Prostate gland (tissue), 2 donors: Measurements from ENCODE around the gene EXTL2.

ENCODE experiments used
- CTCF ChIP-seq, 4 experiments: fragments of 200-600 bp in 2 of 4; fragments of 450-650 bp in 2 of 4; sonication (generic) in 2 of 4; IDR thresholded peaks; 1 replicate in 3 of 4; 2 replicates in 1 of 4; pipeline ENCODE4 v1.5.1; 2016 to 2019; ENCODE audit warnings: antibody characterized with exemption in 4 of 4, mild to moderate bottlenecking in 2 of 4, moderate library complexity in 2 of 4
- POLR2AphosphoS5 ChIP-seq: sonication (generic); formaldehyde crosslinking; IDR thresholded peaks from one replicate; pipeline ENCODE4 v1.6.1; 2017; ENCODE audit warnings: antibody characterized with exemption

- TF ChIP-seq POLR2AphosphoS5 (no peak), CTCF (IDR thresholded peaks at IDR 0.05) (no peak)
Measured at GRCh38 chr1:100835866-100836842, 58.5 kb downstream of the EXTL2 start.
